Neural progenitor cell (in vitro differentiated cells): ENCODE data around the gene WDR77. TPM values are rescaled to one million over a fixed set of nuclear protein-coding genes. Genes with fewer than 3 reads are reported as not detected.

Experiments
- DNase-seq: peaks from one replicate; pipeline ENCODE4 v3.0.0-alpha.2; 2016; ENCODE audit warnings: low spot score
- H2AFZ ChIP-seq: fragments of 200-600 bp; sonication (generic); replicated peaks from 2 replicates; pipeline ENCODE4 v1.6.1; 2016; ENCODE audit warnings: antibody characterized with exemption
- H3F3A ChIP-seq: fragments of 200-600 bp; sonication (generic); 2 replicates; pipeline ENCODE4 v1.6.1; 2016; ENCODE audit warnings: antibody characterized with exemption, low read depth
- H3K27ac ChIP-seq: fragments of 200-600 bp; sonication (generic); 2 replicates; pipeline ENCODE4 v1.5.1; 2016; ENCODE audit warnings: mild to moderate bottlenecking
- H3K27me3 ChIP-seq: fragments of 200-600 bp; sonication (generic); 2 replicates; pipeline ENCODE4 v1.6.1; 2016; ENCODE audit warnings: mild to moderate bottlenecking, moderate library complexity
- H3K36me3 ChIP-seq: fragments of 200-600 bp; sonication (generic); 2 replicates; pipeline ENCODE4 v1.5.1; 2016
- H3K4me1 ChIP-seq: fragments of 200-600 bp; sonication (generic); 2 replicates; pipeline ENCODE4 v1.6.1; 2016; ENCODE audit warnings: mixed run types
- H3K4me2 ChIP-seq: fragments of 200-600 bp; sonication (generic); 2 replicates; pipeline ENCODE4 v1.6.1; 2016
- H3K4me3 ChIP-seq: fragments of 200-600 bp; sonication (generic); 2 replicates; pipeline ENCODE4 v1.5.1; 2016
- H3K79me2 ChIP-seq: fragments of 200-600 bp; sonication (generic); 2 replicates; pipeline ENCODE4 v1.6.1; 2016; ENCODE audit warnings: low read depth
- H3K9ac ChIP-seq: fragments of 200-600 bp; sonication (generic); 2 replicates; pipeline ENCODE4 v1.6.1; 2016
- H3K9me3 ChIP-seq: fragments of 200-600 bp; sonication (generic); 2 replicates; pipeline ENCODE4 v1.5.1; 2016; ENCODE audit warnings: low read depth
- H4K20me1 ChIP-seq: fragments of 200-600 bp; sonication (generic); 2 replicates; pipeline ENCODE4 v1.6.1; 2016; ENCODE audit warnings: low read depth
- H3K27ac Mint-ChIP-seq: 3 replicates; pipeline ENCODE4 v1.8.0; 2021; ENCODE audit warnings: mixed read lengths
- H3K27me3 Mint-ChIP-seq: 2 replicates; pipeline ENCODE4 v1.8.0; 2022; ENCODE audit warnings: low read depth, mild to moderate bottlenecking, inconsistent platforms, moderate library complexity, mixed read lengths; ENCODE audit not compliant: insufficient read depth
- H3K36me3 Mint-ChIP-seq: 3 replicates; pipeline ENCODE4 v1.8.0; 2021; ENCODE audit warnings: mixed read lengths
- H3K4me1 Mint-ChIP-seq: 3 replicates; pipeline ENCODE4 v1.8.0; 2021; ENCODE audit warnings: mixed read lengths
- H3K4me3 Mint-ChIP-seq: 3 replicates; pipeline ENCODE4 v1.8.0; 2021; ENCODE audit warnings: mild to moderate bottlenecking, moderate library complexity, mixed read lengths
- H3K9me3 Mint-ChIP-seq: 3 replicates; pipeline ENCODE4 v1.8.0; 2020; ENCODE audit warnings: mixed read lengths
- CTCF ChIP-seq: fragments of 200-600 bp; sonication (generic); IDR thresholded peaks from 2 replicates; pipeline ENCODE4 v1.5.1; 2017; ENCODE audit warnings: antibody characterized with exemption, mild to moderate bottlenecking
- EZH2 ChIP-seq: fragments of 200-600 bp; sonication (generic); IDR thresholded peaks from 2 replicates; pipeline ENCODE4 v1.6.1; 2017; ENCODE audit warnings: antibody characterized with exemption, mild to moderate bottlenecking, moderate library complexity
- EZH2phosphoT487 ChIP-seq: fragments of 200-600 bp; sonication (generic); IDR thresholded peaks from 2 replicates; pipeline ENCODE4 v1.6.1; 2017; ENCODE audit warnings: antibody characterized with exemption
- total RNA-seq: library from RNA; depleted of rRNA; stranded (reverse); fragments of >200 nt; gene quantifications from 2 replicates; pipeline ENCODE4 v1.2.3, GENCODE V29; 2015; ENCODE audit warnings: low replicate concordance

The WDR77 gene
- total RNA-seq, 1 donor from 2014 or later = 73.3 TPM

GRCh38 chr1:111475701-111476100 lies 26.6 kb upstream of the WDR77 start:
- H3K4me3 ChIP-seq = no peak overlapping the region
- no peaks in the 10 kb centered on the region for H3F3A ChIP-seq
- Mint-ChIP-seq H3K27ac (no peak overlapping the region), H3K27me3 (no peaks in the 10 kb centered on the region), H3K4me3 (no peak overlapping the region), H3K36me3 (no peaks in the 10 kb centered on the region), H3K9me3 (no peaks in the 10 kb centered on the region), H3K4me1 (no peaks in the 10 kb centered on the region)
- no peak overlapping the region for H3K4me2 ChIP-seq
- H3K9ac ChIP-seq = no peak overlapping the region
- H3K4me1 ChIP-seq = peaks cover 8% of the 10 kb centered on the region
- no peak overlapping the region for H3K27ac ChIP-seq
- no peak overlapping the region for H2AFZ ChIP-seq
- no peaks in the 10 kb centered on the region for H4K20me1 ChIP-seq
- no peaks in the 10 kb centered on the region for H3K27me3 ChIP-seq
- no peak for TF ChIP-seq CTCF
- TF ChIP-seq EZH2 = no peak
- TF ChIP-seq EZH2phosphoT487 = no peak
- no peaks in the 10 kb centered on the region for H3K9me3 ChIP-seq
- H3K36me3 ChIP-seq = no peaks in the 10 kb centered on the region
- H3K79me2 ChIP-seq = no peaks in the 10 kb centered on the region
- no peak for DNase-seq

GRCh38 chr1:111474521-111474920 lies 25.5 kb upstream of the WDR77 start:
- H3K4me3 Mint-ChIP-seq = no peak overlapping the region
- Histone ChIP-seq H3K79me2 (no peaks in the 10 kb centered on the region), H3K9ac (no peak overlapping the region), H4K20me1 (no peaks in the 10 kb centered on the region), H3K4me1 (peaks cover 8% of the 10 kb centered on the region), H3K27me3 (no peaks in the 10 kb centered on the region), H3F3A (no peaks in the 10 kb centered on the region), H3K4me3 (no peak overlapping the region), H3K9me3 (no peaks in the 10 kb centered on the region), H3K4me2 (no peak overlapping the region), H3K36me3 (no peaks in the 10 kb centered on the region), H3K27ac (no peak overlapping the region), H2AFZ (no peak overlapping the region)
- H3K27ac Mint-ChIP-seq = no peak overlapping the region
- TF ChIP-seq EZH2 (no peak), EZH2phosphoT487 (no peak), CTCF (no peak)
- H3K4me1 Mint-ChIP-seq = no peaks in the 10 kb centered on the region
- H3K27me3 Mint-ChIP-seq = no peaks in the 10 kb centered on the region
- H3K9me3 Mint-ChIP-seq = no peaks in the 10 kb centered on the region
- no peaks in the 10 kb centered on the region for H3K36me3 Mint-ChIP-seq
- no peak for DNase-seq

GRCh38 chr1:111474106-111474505 lies 25.1 kb upstream of the WDR77 start:
- no peaks in the 10 kb centered on the region for H3K27me3 ChIP-seq
- H3K9me3 ChIP-seq = no peaks in the 10 kb centered on the region
- H3K9ac ChIP-seq = no peak overlapping the region
- no peak overlapping the region for H3K4me3 ChIP-seq
- no peaks in the 10 kb centered on the region for H3K79me2 ChIP-seq
- H3K27ac Mint-ChIP-seq = no peak overlapping the region
- H3K27me3 Mint-ChIP-seq = no peaks in the 10 kb centered on the region
- H4K20me1 ChIP-seq = no peaks in the 10 kb centered on the region
- no peaks in the 10 kb centered on the region for H3K4me1 Mint-ChIP-seq
- H3K9me3 Mint-ChIP-seq = no peaks in the 10 kb centered on the region
- no peak for TF ChIP-seq CTCF
- TF ChIP-seq EZH2phosphoT487 = no peak
- TF ChIP-seq EZH2 = no peak
- H3K4me3 Mint-ChIP-seq = no peak overlapping the region
- H3K4me1 ChIP-seq = peaks cover 8% of the 10 kb centered on the region
- H3F3A ChIP-seq = no peaks in the 10 kb centered on the region
- DNase-seq = no peak
- H3K4me2 ChIP-seq = no peak overlapping the region
- H2AFZ ChIP-seq = no peak overlapping the region
- H3K36me3 ChIP-seq = no peaks in the 10 kb centered on the region
- no peak overlapping the region for H3K27ac ChIP-seq
- H3K36me3 Mint-ChIP-seq = no peaks in the 10 kb centered on the region
